K562 (cell line): Measurements from ENCODE around the gene SPIN2A.

Source experiments
- ATF1 ChIP-seq, 2 experiments: fragments of 450-650 bp in 1 of 2; IDR thresholded peaks; 2 replicates each; pipeline ENCODE4 v1.6.1; 2016; ENCODE audit warnings: missing compliant biosample characterization in 1 of 2, missing genetic modification characterization in 1 of 2
- CHD4 ChIP-seq: fragments of 200-600 bp; sonication (generic); IDR thresholded peaks from 3 replicates; pipeline ENCODE4 v1.6.1; 2012; ENCODE audit warnings: low read depth, mild to moderate bottlenecking, mixed read lengths, low read length, inconsistent platforms; ENCODE audit not compliant: insufficient read depth, insufficient replicate concordance, poor library complexity, severe bottlenecking
- CTCF ChIP-seq, 3 experiments: IDR thresholded peaks in 2 of 3; conservative IDR thresholded peaks in 1 of 3; 2 replicates each; pipeline ENCODE4 v1.5.1; 2011 to 2012; ENCODE audit warnings: low read length in 3 of 3, mild to moderate bottlenecking in 3 of 3, control low read depth in 2 of 3, improper control_type of control experiment in 1 of 3, inconsistent platforms in 1 of 3, low read depth in 1 of 3, mixed read lengths in 1 of 3, moderate library complexity in 1 of 3; ENCODE audit not compliant: insufficient read depth in 2 of 3
- EZH2 ChIP-seq: IDR thresholded peaks from 2 replicates; pipeline ENCODE4 v1.6.1; 2012; ENCODE audit warnings: low read depth, mild to moderate bottlenecking, inconsistent platforms, low read length, borderline replicate concordance
- LCOR ChIP-seq: sonication (generic); formaldehyde crosslinking; IDR thresholded peaks from 2 replicates; pipeline ENCODE4 v1.8.0; 2022; ENCODE audit warnings: mild to moderate bottlenecking, missing genetic modification reagents
- NR3C1 ChIP-seq: sonication (generic); formaldehyde crosslinking; IDR thresholded peaks from 2 replicates; pipeline ENCODE4 v1.8.1; 2022; ENCODE audit warnings: missing genetic modification reagents
- RAD21 ChIP-seq, 2 experiments: fragments of 250-450 bp in 1 of 2; fragments of 450-650 bp in 1 of 2; sonication (Bioruptor Pico) in 1 of 2; formaldehyde crosslinking in 1 of 2; IDR thresholded peaks in 1 of 2; conservative IDR thresholded peaks in 1 of 2; 2 replicates each; pipeline versions ENCODE4 v1.4.0 to v1.8.0; 2020 to 2022; ENCODE audit warnings: mild to moderate bottlenecking in 2 of 2, moderate library complexity in 1 of 2
- ZNF274 ChIP-seq: IDR thresholded peaks from 2 replicates; pipeline ENCODE4 v1.6.1; 2011; ENCODE audit warnings: low read depth, mild to moderate bottlenecking, low read length, moderate library complexity, borderline replicate concordance
- ZNF347 ChIP-seq: fragments of 450-650 bp; formaldehyde crosslinking; IDR thresholded peaks from 2 replicates; pipeline ENCODE4 v1.4.0; 2020; ENCODE audit warnings: low read depth, mild to moderate bottlenecking, moderate library complexity
- ZNF384 ChIP-seq: IDR thresholded peaks from 2 replicates; pipeline ENCODE4 v1.6.1; 2012; ENCODE audit warnings: low read depth, low read length, improper control_type of control experiment
- TF ChIP-seq, protein P1 (sequence below): fragments of 200-400 bp; formaldehyde crosslinking; IDR thresholded peaks from 2 replicates; pipeline ENCODE4 v1.6.1; 2017; ENCODE audit warnings: mild to moderate bottlenecking, low read depth, low read length, moderate library complexity

DNA sequence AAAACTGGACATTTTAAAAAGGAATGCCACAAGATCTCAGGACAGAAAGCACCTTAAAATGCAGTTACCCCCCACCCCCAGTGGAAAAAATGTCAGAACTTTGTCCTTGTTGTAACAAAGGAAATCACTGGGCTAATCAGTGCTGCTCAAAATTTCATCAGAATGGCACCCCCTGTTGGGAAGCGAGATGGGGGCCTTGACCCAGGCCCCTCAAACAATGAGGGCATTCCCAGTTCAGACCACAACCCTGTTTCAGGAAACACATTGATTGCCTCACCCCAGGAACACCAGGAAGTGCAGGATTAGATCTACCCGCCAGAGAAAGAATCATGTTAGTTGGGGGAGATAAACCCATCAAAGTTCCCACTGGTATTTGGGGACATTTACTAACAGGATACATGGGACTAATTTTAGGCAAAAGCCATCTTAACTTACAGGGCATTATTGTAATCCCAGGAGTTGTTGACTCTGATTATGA, 32.2 kb downstream of the SPIN2A start:
- no peak for TF ChIP-seq RAD21 (CRISPR knock-in tag; conservative IDR thresholded peaks at IDR 0.05 in 1 of 2, IDR thresholded peaks at IDR 0.05 in 1 of 2)
- TF ChIP-seq CTCF (IDR thresholded peaks at IDR 0.05 in 2 of 3, conservative IDR thresholded peaks at IDR 0.05 in 1 of 3; ENCODE audit: insufficient read depth in 2 of 3, low read depth in 1 of 3, low read length in 3 of 3), result no peak
- no peak for TF ChIP-seq EZH2
- no peak for TF ChIP-seq CHD4
- TF ChIP-seq NR3C1 (CRISPR knock-in tag), result no peak
- TF ChIP-seq, protein P1, sequence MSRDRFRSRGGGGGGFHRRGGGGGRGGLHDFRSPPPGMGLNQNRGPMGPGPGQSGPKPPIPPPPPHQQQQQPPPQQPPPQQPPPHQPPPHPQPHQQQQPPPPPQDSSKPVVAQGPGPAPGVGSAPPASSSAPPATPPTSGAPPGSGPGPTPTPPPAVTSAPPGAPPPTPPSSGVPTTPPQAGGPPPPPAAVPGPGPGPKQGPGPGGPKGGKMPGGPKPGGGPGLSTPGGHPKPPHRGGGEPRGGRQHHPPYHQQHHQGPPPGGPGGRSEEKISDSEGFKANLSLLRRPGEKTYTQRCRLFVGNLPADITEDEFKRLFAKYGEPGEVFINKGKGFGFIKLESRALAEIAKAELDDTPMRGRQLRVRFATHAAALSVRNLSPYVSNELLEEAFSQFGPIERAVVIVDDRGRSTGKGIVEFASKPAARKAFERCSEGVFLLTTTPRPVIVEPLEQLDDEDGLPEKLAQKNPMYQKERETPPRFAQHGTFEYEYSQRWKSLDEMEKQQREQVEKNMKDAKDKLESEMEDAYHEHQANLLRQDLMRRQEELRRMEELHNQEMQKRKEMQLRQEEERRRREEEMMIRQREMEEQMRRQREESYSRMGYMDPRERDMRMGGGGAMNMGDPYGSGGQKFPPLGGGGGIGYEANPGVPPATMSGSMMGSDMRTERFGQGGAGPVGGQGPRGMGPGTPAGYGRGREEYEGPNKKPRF, result no peak
- TF ChIP-seq ZNF274, result no peak
- no peak for TF ChIP-seq ZNF347
- no peak for TF ChIP-seq ATF1 (CRISPR knock-in tag; IDR thresholded peaks at IDR 0.05)
- no peak for TF ChIP-seq ATF1 (tag; IDR thresholded peaks at IDR 0.05)
- TF ChIP-seq LCOR, result no peak
- TF ChIP-seq ZNF384, result no peak
